Lung (tissue), 12 donors: ENCODE measurements around the gene SOAT2. TPM values are rescaled to one million over a fixed set of nuclear protein-coding genes. Genes with fewer than 3 reads are reported as not detected.
"Not testable (repeated sequence)": the region's sequence is repeated elsewhere in the genome, so short reads cannot be mapped to it uniquely, and the experiment has no call there.

Experiments used
- ATAC-seq: fragments of 200-7000 bp; cut with Tn5 transposase; one replicate; pipeline ENCODE4 v1.9.1; 2020; ENCODE audit warnings: moderate number of reproducible peaks; ENCODE audit not compliant: insufficient read depth, low FRiP score
- DNase-seq, 3 donors: peaks; one replicate each; pipeline ENCODE4 v3.0.0-alpha.2; 2013 to 2017
- H3K27ac ChIP-seq, 2 donors: one replicate each; pipeline ENCODE4 v1.5.1; 2013; ENCODE audit warnings: mild to moderate bottlenecking in 2 of 2, moderate library complexity in 2 of 2, control low read depth in 1 of 2, inconsistent platforms in 1 of 2, low read depth in 1 of 2, low read length in 1 of 2
- H3K27me3 ChIP-seq, 3 donors: one replicate each; pipeline ENCODE4 v1.5.1; 2013; ENCODE audit warnings: low read length in 2 of 3; ENCODE audit not compliant: control insufficient read depth in 3 of 3, insufficient read depth in 3 of 3
- H3K36me3 ChIP-seq, 4 donors: one replicate each; pipeline ENCODE4 v1.5.1; 2013; ENCODE audit warnings: low read length in 4 of 4, mild to moderate bottlenecking in 1 of 4, moderate library complexity in 1 of 4; ENCODE audit not compliant: control insufficient read depth in 4 of 4, insufficient read depth in 4 of 4
- H3K4me1 ChIP-seq, 5 donors: one replicate each; pipeline ENCODE4 v1.5.1; 2013; ENCODE audit warnings: low read length in 5 of 5, mild to moderate bottlenecking in 2 of 5, moderate library complexity in 1 of 5; ENCODE audit not compliant: control insufficient read depth in 5 of 5, insufficient read depth in 5 of 5
- H3K4me3 ChIP-seq: one replicate; pipeline ENCODE4 v1.5.1; 2013; ENCODE audit warnings: mild to moderate bottlenecking, control low read depth, moderate library complexity
- H3K9ac ChIP-seq, 2 donors: one replicate each; pipeline ENCODE4 v1.5.1; 2013; ENCODE audit warnings: low read length in 2 of 2, control low read depth in 1 of 2; ENCODE audit not compliant: insufficient read depth in 1 of 2
- H3K9me3 ChIP-seq, 4 donors: one replicate each; pipeline ENCODE4 v1.5.1; 2013; ENCODE audit warnings: low read length in 3 of 4, mild to moderate bottlenecking in 1 of 4, moderate library complexity in 1 of 4; ENCODE audit not compliant: control insufficient read depth in 4 of 4, insufficient read depth in 3 of 4
- CTCF ChIP-seq: IDR thresholded peaks from 2 replicates; pipeline ENCODE4 v1.5.1; 2012; ENCODE audit warnings: mild to moderate bottlenecking; ENCODE audit errors: control extremely low read depth, extremely low read depth
- WGBS, 2 donors: extraction: QIAGEN DNeasy Blood & Tissue Kit; methylation state at CpG; one replicate each; pipeline ENCODE4 v1.1.7; 2013; 5-methylcytosine and 5-hydroxymethylcytosine counted together
- polyA plus RNA-seq, 2 donors: library from polyadenylated mRNA; stranded (reverse); fragments of 200-250 nt; gene quantifications; one replicate each; pipeline ENCODE4 v1.2.1, GENCODE V29; 2013
- total RNA-seq, 2 donors: library from RNA; depleted of rRNA in 1 of 2; stranded (reverse); fragments of >200 nt in 1 of 2; gene quantifications; one replicate each; pipeline ENCODE4 v1.2.1, GENCODE V29; 2014 to 2021
- donor health status: control.
- donor health status: control.
- donor health status: Bipolar disorder and iron deficiency.
- donor health status: healthy.
- donor health status: DM: yes; HTN: yes; CAD: no.

SOAT2 gene
- total and polyA plus RNA-seq, 4 donors, result 0.06 to 0.21 (median 0.10) TPM; not detected in 1

DNA sequence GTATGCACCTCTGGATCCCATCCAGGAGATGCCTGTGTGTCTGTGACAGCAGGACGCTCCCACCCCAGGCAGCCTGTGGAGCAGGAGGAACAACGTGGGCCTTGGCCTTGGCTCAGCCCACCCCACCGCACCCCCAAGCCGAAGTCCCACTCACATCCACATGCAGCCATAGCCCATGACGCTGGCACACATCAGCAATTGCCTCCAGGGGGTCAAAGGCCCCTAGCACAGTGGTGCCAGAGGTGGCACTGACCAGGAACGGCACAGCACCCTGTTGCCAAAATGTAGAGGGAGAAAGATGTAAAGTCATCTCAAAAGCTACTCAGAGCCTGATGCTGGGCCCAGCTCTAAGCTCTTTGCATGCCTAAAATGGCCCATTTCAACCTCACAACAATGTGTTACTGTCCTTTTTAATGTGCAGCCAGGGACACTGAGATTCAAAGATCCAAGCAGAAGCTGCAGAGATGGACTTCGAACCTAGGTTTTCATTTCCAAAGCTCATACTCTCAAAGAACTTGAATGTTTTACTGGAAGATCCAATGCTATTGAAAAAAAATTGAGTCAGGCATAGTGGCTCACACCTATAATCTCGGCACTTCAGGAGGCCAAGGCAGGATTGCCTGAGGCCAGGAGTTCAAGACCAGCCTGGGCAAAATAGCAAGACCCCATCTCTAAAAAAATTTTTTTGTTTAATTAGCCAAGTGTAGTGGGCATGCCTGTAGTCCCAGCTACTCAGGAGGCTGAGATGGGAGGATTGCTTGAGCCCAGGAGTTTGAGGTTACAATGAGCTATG is 58.0 kb downstream of the SOAT2 start:
- Histone ChIP-seq H3K27ac (no peak overlapping the region), H3K9me3 (peaks cover 0 to 3% (median 0%) of the 10 kb centered on the region in 4 donors), H3K4me1 (no peaks in the 10 kb centered on the region), H3K9ac (no peak overlapping the region), H3K36me3 (peaks cover 0 to 8% (median 3%) of the 10 kb centered on the region in 4 donors), H3K27me3 (no peaks in the 10 kb centered on the region), H3K4me3 (no peak overlapping the region)
- DNase-seq (no peak), ATAC-seq (no peak)
- WGBS, 2 donors, result 95 to 97% methylated on average over 8 of the region's 8 CpGs
- TF ChIP-seq CTCF, result no peak

DNA sequence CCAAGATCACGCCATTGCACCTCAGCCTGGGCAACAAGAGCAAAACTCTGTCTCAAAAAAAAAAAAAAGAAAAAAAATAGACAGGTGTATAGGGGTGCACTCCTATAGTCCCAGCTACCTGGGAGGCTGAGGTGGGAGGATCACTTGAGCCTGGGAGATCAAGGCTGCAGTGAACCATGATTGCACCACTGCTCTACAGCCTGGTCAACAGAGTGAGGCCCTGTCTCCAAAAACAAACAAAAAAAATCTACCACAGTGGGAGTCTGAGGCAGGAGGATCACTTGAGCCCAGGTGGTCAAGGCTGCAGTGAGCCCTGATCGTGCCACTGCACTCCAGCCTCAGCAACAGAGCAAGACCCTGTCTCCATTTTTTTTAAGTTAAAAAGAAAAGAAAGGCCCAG is 59.7 kb downstream of the SOAT2 start:
- ATAC-seq, H3K27me3 ChIP-seq, DNase-seq, H3K9me3 ChIP-seq, H3K27ac ChIP-seq, H3K4me1 ChIP-seq, H3K36me3 ChIP-seq, H3K9ac ChIP-seq, H3K4me3 ChIP-seq: not testable (repeated sequence)
- WGBS, 2 donors, result 94 to 97% methylated on average over 2 of the region's 2 CpGs

GRCh38 chr12:53166837-53167236 is 63.6 kb downstream of the SOAT2 start:
- H3K9ac ChIP-seq, result no peak overlapping the region
- no peak overlapping the region for H3K27ac ChIP-seq
- no peak for TF ChIP-seq CTCF
- H3K27me3 ChIP-seq, result no peaks in the 10 kb centered on the region
- H3K9me3 ChIP-seq, result no peaks in the 10 kb centered on the region
- H3K36me3 ChIP-seq, result peaks cover 0 to 14% (median 11%) of the 10 kb centered on the region in 4 donors
- ATAC-seq, result no peak
- H3K4me1 ChIP-seq, result peaks cover 0 to 3% (median 0%) of the 10 kb centered on the region in 5 donors
- no peak overlapping the region for H3K4me3 ChIP-seq
- DNase-seq, result no peak

DNA sequence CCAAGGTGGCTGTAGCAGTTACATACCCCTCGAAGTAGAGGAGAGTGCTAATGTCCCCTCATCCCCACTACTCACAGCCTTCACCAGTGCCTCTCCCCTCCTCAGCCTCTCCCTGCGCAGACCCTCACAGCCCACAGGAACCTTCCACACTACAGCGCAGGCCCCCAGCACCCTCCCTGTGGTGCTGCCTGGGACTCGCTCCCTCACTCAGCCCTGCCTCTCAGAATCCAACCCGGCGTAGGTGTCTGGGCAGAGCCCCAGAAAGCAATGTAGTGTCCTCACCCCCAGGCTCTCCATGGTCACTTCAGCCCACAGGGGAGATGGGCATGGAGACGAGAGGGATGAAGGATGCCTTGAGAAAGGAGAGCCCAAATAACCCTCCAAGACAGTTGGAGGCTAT is 66.4 kb downstream of the SOAT2 start:
- Histone ChIP-seq H3K9me3 (no peaks in the 10 kb centered on the region), H3K9ac (no peak overlapping the region), H3K27me3 (no peaks in the 10 kb centered on the region), H3K27ac (no peak overlapping the region), H3K4me3 (no peak overlapping the region), H3K4me1 (peaks cover 0 to 5% (median 0%) of the 10 kb centered on the region in 5 donors), H3K36me3 (peaks cover 0 to 14% (median 10%) of the 10 kb centered on the region in 4 donors)
- no peak for DNase-seq
- WGBS, 2 donors, result 94 to 97% methylated on average over 7 of the region's 7 CpGs
- ATAC-seq, result no peak
- no peak for TF ChIP-seq CTCF
